Midbrain (tissue), 1 donor: Measurements from ENCODE around the gene ZFP57.

ENCODE experiments used
- DNase-seq: peaks from one replicate; lab custom pipeline; 2025; lab: John Stamatoyannopoulos, UW

The ZFP57 gene

DNA sequence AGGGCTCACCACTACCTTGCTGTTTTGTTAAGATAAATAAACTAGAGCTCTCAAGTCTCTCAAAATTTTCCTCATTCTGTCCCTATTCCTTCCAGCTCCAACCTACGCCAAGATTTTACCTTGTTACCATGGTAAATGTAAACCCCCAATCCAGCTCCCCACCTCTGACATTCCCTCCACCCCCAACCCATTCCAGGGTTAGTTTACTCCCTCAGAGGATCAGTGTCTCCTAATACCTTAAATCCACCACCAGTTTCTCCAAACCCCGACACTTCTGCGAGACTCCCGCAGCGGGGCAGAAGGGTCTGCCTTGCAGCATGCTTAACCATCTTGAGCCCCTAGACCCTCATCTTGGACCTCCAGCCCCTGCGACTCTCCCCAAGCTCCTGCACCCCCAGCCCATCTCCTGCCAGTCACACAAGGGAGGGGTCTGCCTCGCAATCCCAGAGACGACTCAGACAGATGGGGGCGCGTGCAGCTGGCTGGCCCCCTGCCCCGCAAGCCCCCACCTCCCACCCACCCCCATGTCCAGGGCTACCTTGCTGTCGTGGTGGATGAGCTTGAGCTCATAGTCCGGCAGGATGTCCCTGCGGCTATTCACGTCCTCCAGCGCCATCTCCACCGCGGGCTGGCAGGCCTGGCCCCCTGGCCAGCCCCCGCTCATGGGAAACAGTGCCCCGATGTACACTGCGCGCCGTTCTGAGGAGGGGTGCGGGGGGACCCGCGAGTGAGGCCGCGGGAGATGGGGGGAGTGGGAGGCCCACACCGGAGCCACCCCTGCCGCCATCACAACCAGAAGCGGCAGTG lies 53.8 kb downstream of the ZFP57 start:
- DNase-seq, result no peak

DNA sequence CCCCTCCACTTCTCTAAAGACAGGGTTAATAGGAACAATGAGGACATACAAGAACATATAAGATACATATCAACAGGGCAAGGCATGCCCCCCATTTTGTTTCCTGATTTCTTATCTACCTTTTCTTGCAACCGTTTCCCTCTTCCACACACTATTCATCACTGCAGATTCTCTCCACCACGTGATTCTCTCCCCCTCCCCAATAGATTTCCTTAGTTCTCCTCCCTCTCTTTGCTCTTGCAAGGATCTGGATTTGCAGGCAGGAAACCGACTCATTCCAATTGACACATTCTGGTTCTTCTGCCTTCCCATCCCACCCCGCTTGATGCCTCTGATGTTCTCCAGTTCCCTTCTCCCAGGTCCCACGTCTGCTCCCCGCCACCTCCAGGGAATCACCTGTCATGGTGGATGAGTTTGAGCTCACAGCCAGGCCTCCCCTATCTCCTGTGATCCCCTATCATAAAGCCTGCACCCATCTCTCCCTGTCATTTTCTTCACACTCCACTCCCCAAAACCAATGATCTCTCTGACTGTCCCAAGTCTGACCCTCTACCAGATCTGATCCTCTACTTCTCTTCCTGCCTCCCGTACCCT lies 55.5 kb downstream of the ZFP57 start:
- no peak for DNase-seq

DNA sequence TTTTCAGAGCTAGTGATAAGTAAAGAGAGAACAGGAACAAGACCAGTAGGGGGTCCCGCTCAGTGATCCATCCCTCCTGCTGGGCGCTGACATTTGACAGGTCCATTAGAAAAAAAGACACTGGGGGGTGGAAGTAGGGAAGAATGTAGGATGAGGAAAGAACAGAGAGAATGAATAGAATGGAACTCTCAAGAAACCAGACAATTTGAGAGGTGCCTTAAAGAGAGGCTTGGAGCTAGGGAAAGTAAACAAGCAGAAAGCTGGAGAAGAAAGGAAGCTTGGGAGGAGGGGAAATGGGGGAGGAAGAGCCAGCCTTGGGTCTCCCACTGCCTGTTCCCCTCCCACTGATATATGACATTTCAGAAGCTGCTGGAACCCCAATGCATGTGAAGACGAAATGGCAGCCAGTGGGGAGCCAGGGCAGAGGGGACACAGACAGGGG lies 56.4 kb downstream of the ZFP57 start:
- no peak for DNase-seq
